ENCODE results near the gene WT1. TPM values are rescaled to one million over a fixed set of nuclear protein-coding genes. Genes with fewer than 3 reads are reported as not detected.

The WT1 gene
- total and polyA plus RNA-seq, 2 donors (not counting 3 experiments of a cell fraction or from before 2014, with no cell fraction given): not detected

- Histone ChIP-seq H3K9me1 (replicated peaks; ENCODE audit: control insufficient read depth, extremely low read depth, insufficient read depth, low read length) (no peaks in the 10 kb centered on the region), H3K27ac (ENCODE audit: insufficient read depth, low read depth, low read length) (no peak overlapping the region), H3K79me2 (ENCODE audit: control insufficient read depth, insufficient read depth, low read length) (no peaks in the 10 kb centered on the region), H3K27me3 (ENCODE audit: control insufficient read depth in 2 of 2, insufficient read depth in 2 of 2, low read length in 2 of 2) (peaks cover 0 to 4% of the 10 kb centered on the region in 2 experiments), H3K4me2 (ENCODE audit: insufficient read depth, low read length) (no peak overlapping the region), H3K9ac (replicated peaks; ENCODE audit: extremely low read depth, insufficient read depth, low read length) (no peak overlapping the region), H3K36me3 (ENCODE audit: control insufficient read depth in 2 of 2, extremely low read depth in 1 of 2, insufficient read depth in 2 of 2, low read length in 2 of 2) (no peaks in the 10 kb centered on the region), H2AFZ (ENCODE audit: low read depth, low read length) (no peak overlapping the region), H3K9me3 (replicated peaks; ENCODE audit: control insufficient read depth, insufficient read depth, low read length) (no peaks in the 10 kb centered on the region), H4K20me1 (replicated peaks; ENCODE audit: control insufficient read depth, extremely low read depth, insufficient read depth, low read length) (no peaks in the 10 kb centered on the region), H3K4me1 (ENCODE audit: control insufficient read depth, extremely low read depth, insufficient read depth, low read length) (no peaks in the 10 kb centered on the region), H3K4me3 (replicated peaks in 1 of 3; ENCODE audit: insufficient read depth in 1 of 3, low read depth in 1 of 3, low read length in 3 of 3) (no peak overlapping the region)
- intact Hi-C loops (cut with micrococcal nuclease): no loop called here
- CTCF ChIA-PET: no interaction called here
- TF ChIP-seq POLR2AphosphoS5 (IDR thresholded peaks at IDR 0.05; ENCODE audit: insufficient read depth, low read depth, low read length): no peak
- TF ChIP-seq JUN (IDR thresholded peaks at IDR 0.05; ENCODE audit: borderline replicate concordance, insufficient read depth, insufficient read length, low read depth): no peak
- TF ChIP-seq, protein P1, sequence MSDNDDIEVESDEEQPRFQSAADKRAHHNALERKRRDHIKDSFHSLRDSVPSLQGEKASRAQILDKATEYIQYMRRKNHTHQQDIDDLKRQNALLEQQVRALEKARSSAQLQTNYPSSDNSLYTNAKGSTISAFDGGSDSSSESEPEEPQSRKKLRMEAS (IDR thresholded peaks at IDR 0.05; ENCODE audit: insufficient read depth, insufficient read length): no peak
- no TSS peak for BruUV-seq (replicated peaks)
- POLR2A ChIA-PET: no interaction called here
- FAIRE-seq (no peak), DNase-seq (ENCODE audit: low read depth, low spot score) (no peak)
- dilution Hi-C loops (cut with MboI; ENCODE audit: extremely low pct_ligation_motif_present, low sequenced_read_pairs): no loop called here
Measured at GRCh38 chr11:32414925-32415324, 20.4 kb downstream of the WT1 start.

GRCh38 chr11:32411942-32412615, 23.3 kb downstream of the WT1 start:
- no peak for DNase-seq (ENCODE audit: low read depth, low spot score)
- Histone ChIP-seq H3K9me3 (replicated peaks; ENCODE audit: control insufficient read depth, insufficient read depth, low read length) (no peaks in the 10 kb centered on the region), H2AFZ (ENCODE audit: low read depth, low read length) (no peak overlapping the region), H3K9me1 (replicated peaks; ENCODE audit: control insufficient read depth, extremely low read depth, insufficient read depth, low read length) (no peaks in the 10 kb centered on the region), H3K79me2 (ENCODE audit: control insufficient read depth, insufficient read depth, low read length) (no peaks in the 10 kb centered on the region), H3K9ac (replicated peaks; ENCODE audit: extremely low read depth, insufficient read depth, low read length) (no peak overlapping the region), H3K4me1 (ENCODE audit: control insufficient read depth, extremely low read depth, insufficient read depth, low read length) (no peaks in the 10 kb centered on the region), H4K20me1 (replicated peaks; ENCODE audit: control insufficient read depth, extremely low read depth, insufficient read depth, low read length) (no peaks in the 10 kb centered on the region), H3K4me2 (ENCODE audit: insufficient read depth, low read length) (no peak overlapping the region), H3K27ac (ENCODE audit: insufficient read depth, low read depth, low read length) (no peak overlapping the region), H3K27me3 (ENCODE audit: control insufficient read depth in 2 of 2, insufficient read depth in 2 of 2, low read length in 2 of 2) (no peaks in the 10 kb centered on the region), H3K36me3 (ENCODE audit: control insufficient read depth in 2 of 2, extremely low read depth in 1 of 2, insufficient read depth in 2 of 2, low read length in 2 of 2) (no peaks in the 10 kb centered on the region), H3K4me3 (replicated peaks in 1 of 3; ENCODE audit: insufficient read depth in 1 of 3, low read depth in 1 of 3, low read length in 3 of 3) (no peak overlapping the region)
- BruUV-seq (replicated peaks): no TSS peak
- intact Hi-C loops (cut with micrococcal nuclease) (no loop called here), dilution Hi-C loops (cut with MboI; ENCODE audit: extremely low pct_ligation_motif_present, low sequenced_read_pairs) (no loop called here)
- CTCF ChIA-PET: no interaction called here
- POLR2A ChIA-PET: no interaction called here
- TF ChIP-seq, protein P2, sequence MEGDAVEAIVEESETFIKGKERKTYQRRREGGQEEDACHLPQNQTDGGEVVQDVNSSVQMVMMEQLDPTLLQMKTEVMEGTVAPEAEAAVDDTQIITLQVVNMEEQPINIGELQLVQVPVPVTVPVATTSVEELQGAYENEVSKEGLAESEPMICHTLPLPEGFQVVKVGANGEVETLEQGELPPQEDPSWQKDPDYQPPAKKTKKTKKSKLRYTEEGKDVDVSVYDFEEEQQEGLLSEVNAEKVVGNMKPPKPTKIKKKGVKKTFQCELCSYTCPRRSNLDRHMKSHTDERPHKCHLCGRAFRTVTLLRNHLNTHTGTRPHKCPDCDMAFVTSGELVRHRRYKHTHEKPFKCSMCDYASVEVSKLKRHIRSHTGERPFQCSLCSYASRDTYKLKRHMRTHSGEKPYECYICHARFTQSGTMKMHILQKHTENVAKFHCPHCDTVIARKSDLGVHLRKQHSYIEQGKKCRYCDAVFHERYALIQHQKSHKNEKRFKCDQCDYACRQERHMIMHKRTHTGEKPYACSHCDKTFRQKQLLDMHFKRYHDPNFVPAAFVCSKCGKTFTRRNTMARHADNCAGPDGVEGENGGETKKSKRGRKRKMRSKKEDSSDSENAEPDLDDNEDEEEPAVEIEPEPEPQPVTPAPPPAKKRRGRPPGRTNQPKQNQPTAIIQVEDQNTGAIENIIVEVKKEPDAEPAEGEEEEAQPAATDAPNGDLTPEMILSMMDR (IDR thresholded peaks at IDR 0.05; ENCODE audit: extremely low read depth in 1 of 2, insufficient read depth in 1 of 2, low read depth in 1 of 2, low read length in 2 of 2): no peak
- TF ChIP-seq FOS (IDR thresholded peaks at IDR 0.05; ENCODE audit: borderline replicate concordance, insufficient read depth, low read length): no peak
- TF ChIP-seq EZH2 (IDR thresholded peaks at IDR 0.05; ENCODE audit: borderline replicate concordance, low read depth, low read length, severe bottlenecking): no peak
- TF ChIP-seq, protein P1 (IDR thresholded peaks at IDR 0.05; ENCODE audit: insufficient read depth, insufficient read length): no peak
- TF ChIP-seq MYC (IDR thresholded peaks at IDR 0.05; ENCODE audit: low read depth, low read length): no peak
- TF ChIP-seq JUN (IDR thresholded peaks at IDR 0.05; ENCODE audit: borderline replicate concordance, insufficient read depth, insufficient read length, low read depth): no peak
- no peak for TF ChIP-seq GATA2 (IDR thresholded peaks at IDR 0.05; ENCODE audit: insufficient read depth, insufficient read length, low read depth, low read length)
- no peak for TF ChIP-seq POLR2A (IDR thresholded peaks at IDR 0.05; ENCODE audit: low read depth, low read length)
- no peak for TF ChIP-seq POLR2AphosphoS5 (IDR thresholded peaks at IDR 0.05; ENCODE audit: insufficient read depth, low read depth, low read length)
- FAIRE-seq: no peak

Measured in endothelial cell of umbilical vein (primary cell).